ENCODE measurements around the gene PALMD. TPM values are rescaled to one million over a fixed set of nuclear protein-coding genes. Genes with fewer than 3 reads are reported as not detected.

The PALMD gene
- total RNA-seq, 2 experiments from 2014 or later: not detected

- Mint-ChIP-seq H3K9me3 (no peaks in the 10 kb centered on the region), H3K4me1 (ENCODE audit: low read depth) (peaks cover 3% of the 10 kb centered on the region), H3K27ac (no peak overlapping the region), H3K27me3 (no peaks in the 10 kb centered on the region), H3K4me3 (no peak overlapping the region), H3K36me3 (ENCODE audit: low read depth) (no peaks in the 10 kb centered on the region)
- TF ChIP-seq, protein P1, sequence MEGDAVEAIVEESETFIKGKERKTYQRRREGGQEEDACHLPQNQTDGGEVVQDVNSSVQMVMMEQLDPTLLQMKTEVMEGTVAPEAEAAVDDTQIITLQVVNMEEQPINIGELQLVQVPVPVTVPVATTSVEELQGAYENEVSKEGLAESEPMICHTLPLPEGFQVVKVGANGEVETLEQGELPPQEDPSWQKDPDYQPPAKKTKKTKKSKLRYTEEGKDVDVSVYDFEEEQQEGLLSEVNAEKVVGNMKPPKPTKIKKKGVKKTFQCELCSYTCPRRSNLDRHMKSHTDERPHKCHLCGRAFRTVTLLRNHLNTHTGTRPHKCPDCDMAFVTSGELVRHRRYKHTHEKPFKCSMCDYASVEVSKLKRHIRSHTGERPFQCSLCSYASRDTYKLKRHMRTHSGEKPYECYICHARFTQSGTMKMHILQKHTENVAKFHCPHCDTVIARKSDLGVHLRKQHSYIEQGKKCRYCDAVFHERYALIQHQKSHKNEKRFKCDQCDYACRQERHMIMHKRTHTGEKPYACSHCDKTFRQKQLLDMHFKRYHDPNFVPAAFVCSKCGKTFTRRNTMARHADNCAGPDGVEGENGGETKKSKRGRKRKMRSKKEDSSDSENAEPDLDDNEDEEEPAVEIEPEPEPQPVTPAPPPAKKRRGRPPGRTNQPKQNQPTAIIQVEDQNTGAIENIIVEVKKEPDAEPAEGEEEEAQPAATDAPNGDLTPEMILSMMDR (IDR thresholded peaks at IDR 0.05): peak; percentile 95
- DNase-seq: peak; percentile 82
- POLR2A ChIA-PET: no interaction called here
- intact Hi-C loops (cut with micrococcal nuclease): loop anchor here (5.0 kb wide), 1 partner anchor 525 kb away; no protein-coding TSS in a partner anchor
- ATAC-seq: peak; percentile 47
- CTCF ChIA-PET: interaction anchor here (0.7 to 2.5 kb wide), 10 partner anchors 10 to 949 kb away, joined by 3 to 9 read pairs (median 4); no protein-coding TSS in a partner anchor
These were observed 61.7 kb downstream of the PALMD start for GRCh38 chr1:99707535-99708142.

DNA sequence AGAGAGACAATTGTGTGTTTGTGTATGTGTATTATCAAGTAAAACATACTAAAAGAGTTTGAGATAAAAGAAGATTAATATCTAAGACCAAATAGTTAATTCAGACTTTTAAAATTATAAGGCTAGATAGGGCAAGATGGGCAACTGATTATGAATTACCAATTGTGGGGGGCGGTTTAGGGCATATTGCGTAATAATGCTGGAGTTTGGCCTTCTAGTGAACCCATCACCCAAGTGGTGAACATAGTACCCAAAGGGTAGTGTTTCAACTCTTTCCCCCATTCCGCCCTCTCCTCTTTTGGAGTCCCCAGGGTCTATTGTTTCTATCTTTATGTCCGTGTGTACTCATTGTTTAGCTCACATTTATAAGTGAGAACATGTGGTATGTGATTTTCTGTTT, 65.1 kb downstream of the PALMD start:
- POLR2A ChIA-PET: no interaction called here
- ATAC-seq (no peak), DNase-seq (no peak)
- no peak overlapping the region for H3K4me3 Mint-ChIP-seq
- H3K27ac Mint-ChIP-seq: no peak overlapping the region
- intact Hi-C loops (cut with micrococcal nuclease): no loop called here
- H3K9me3 Mint-ChIP-seq: no peaks in the 10 kb centered on the region
- no peaks in the 10 kb centered on the region for H3K4me1 Mint-ChIP-seq (ENCODE audit: low read depth)
- CTCF ChIA-PET: interaction anchor here (1.4 to 2.0 kb wide), 2 partner anchors 25 kb away, joined by 5 to 8 read pairs; no protein-coding TSS in a partner anchor
- TF ChIP-seq, protein P1 (IDR thresholded peaks at IDR 0.05): no peak
- no peaks in the 10 kb centered on the region for H3K36me3 Mint-ChIP-seq (ENCODE audit: low read depth)
- no peaks in the 10 kb centered on the region for H3K27me3 Mint-ChIP-seq

GRCh38 chr1:99713006-99713405, 67.1 kb downstream of the PALMD start:
- TF ChIP-seq, protein P1 (IDR thresholded peaks at IDR 0.05): no peak
- H3K4me1 Mint-ChIP-seq (ENCODE audit: low read depth): no peaks in the 10 kb centered on the region
- H3K36me3 Mint-ChIP-seq (ENCODE audit: low read depth): no peaks in the 10 kb centered on the region
- ChIA-PET CTCF (no interaction called here), POLR2A (interaction anchor here (0.6 kb wide), 1 partner anchor 1458 kb away, joined by 3 read pairs; no protein-coding TSS in a partner anchor)
- intact Hi-C loops (cut with micrococcal nuclease): no loop called here
- ATAC-seq (no peak), DNase-seq (no peak)
- H3K4me3 Mint-ChIP-seq: no peak overlapping the region
- no peaks in the 10 kb centered on the region for H3K9me3 Mint-ChIP-seq
- H3K27ac Mint-ChIP-seq: no peak overlapping the region
- H3K27me3 Mint-ChIP-seq: no peaks in the 10 kb centered on the region

- H3K27me3 Mint-ChIP-seq: no peaks in the 10 kb centered on the region
- ATAC-seq (no peak), DNase-seq (no peak)
- intact Hi-C loops (cut with micrococcal nuclease): no loop called here
- H3K9me3 Mint-ChIP-seq: no peaks in the 10 kb centered on the region
- CTCF ChIA-PET: interaction anchor here (1.2 kb wide), 1 partner anchor 9 kb away, joined by 4 read pairs; no protein-coding TSS in a partner anchor
- POLR2A ChIA-PET: no interaction called here
- TF ChIP-seq, protein P1 (IDR thresholded peaks at IDR 0.05): no peak
- H3K36me3 Mint-ChIP-seq (ENCODE audit: low read depth): no peaks in the 10 kb centered on the region
- H3K4me1 Mint-ChIP-seq (ENCODE audit: low read depth): no peaks in the 10 kb centered on the region
- no peak overlapping the region for H3K27ac Mint-ChIP-seq
- H3K4me3 Mint-ChIP-seq: no peak overlapping the region
These were observed 71.1 kb downstream of the PALMD start for GRCh38 chr1:99717005-99717404.

DNA sequence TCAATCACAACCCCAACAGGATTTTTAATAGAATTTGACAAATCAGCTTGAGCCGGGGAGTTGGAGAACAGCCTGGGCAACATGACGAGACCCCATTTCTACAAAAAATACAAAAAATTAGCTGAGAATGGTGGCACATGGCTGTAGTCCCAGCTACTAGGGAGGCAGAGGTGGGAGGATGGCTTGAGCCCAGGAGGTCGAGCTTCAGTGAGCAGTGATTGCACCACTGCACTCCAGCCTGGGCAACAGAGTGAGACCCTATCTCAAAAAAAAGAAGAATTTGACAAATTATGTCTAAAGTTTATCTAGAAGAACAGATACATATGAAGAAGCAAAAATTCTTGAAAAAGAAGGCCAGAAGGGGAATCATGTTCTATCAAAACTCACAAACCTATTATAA, 77.3 kb downstream of the PALMD start:
- H3K27ac Mint-ChIP-seq: no peak overlapping the region
- POLR2A ChIA-PET: interaction anchor here (1.0 kb wide), 1 partner anchor 60 kb away, joined by 5 read pairs; no protein-coding TSS in a partner anchor
- intact Hi-C loops (cut with micrococcal nuclease): no loop called here
- no peaks in the 10 kb centered on the region for H3K4me1 Mint-ChIP-seq (ENCODE audit: low read depth)
- no peaks in the 10 kb centered on the region for H3K36me3 Mint-ChIP-seq (ENCODE audit: low read depth)
- CTCF ChIA-PET: no interaction called here
- H3K27me3 Mint-ChIP-seq: no peaks in the 10 kb centered on the region
- H3K9me3 Mint-ChIP-seq: no peaks in the 10 kb centered on the region
- DNase-seq: no peak
- TF ChIP-seq, protein P1 (IDR thresholded peaks at IDR 0.05): no peak
- H3K4me3 Mint-ChIP-seq: no peak overlapping the region
- ATAC-seq: no peak
